Spleen (tissue), 13 donors: ENCODE measurements around the gene INKA2. TPM values are rescaled to one million over a fixed set of nuclear protein-coding genes. Genes with fewer than 3 reads are reported as not detected.

Source experiments
- DNase-seq: peaks from one replicate; pipeline ENCODE4 v3.0.0-alpha.2; 2020
- H3K27ac ChIP-seq, 8 donors: fragments of 200-600 bp; sonication (generic) in 7 of 8; 1 replicate in 4 of 8; 2 replicates in 4 of 8; pipeline versions ENCODE4 v1.5.0 to v1.8.0; 2016 to 2021; ENCODE audit warnings: inconsistent platforms in 4 of 8, mild to moderate bottlenecking in 4 of 8, moderate library complexity in 1 of 8
- H3K27me3 ChIP-seq, 7 donors: fragments of 200-600 bp; sonication (generic) in 6 of 7; replicated peaks in 1 of 7; 1 replicate in 4 of 7; 2 replicates in 3 of 7; pipeline versions ENCODE4 v1.5.0 to v1.8.0; 2016 to 2021; ENCODE audit warnings: inconsistent platforms in 3 of 7, mild to moderate bottlenecking in 1 of 7
- H3K36me3 ChIP-seq, 6 donors: fragments of 200-600 bp; sonication (generic) in 5 of 6; 1 replicate in 4 of 6; 2 replicates in 2 of 6; pipeline versions ENCODE4 v1.5.0 to v1.8.0; 2016 to 2021; ENCODE audit warnings: inconsistent platforms in 2 of 6
- H3K4me1 ChIP-seq, 6 donors: fragments of 200-600 bp; sonication (generic) in 5 of 6; 1 replicate in 3 of 6; 2 replicates in 3 of 6; pipeline versions ENCODE4 v1.5.0 to v1.8.0; 2016 to 2021; ENCODE audit warnings: inconsistent platforms in 3 of 6
- H3K4me3 ChIP-seq, 8 donors: fragments of 200-600 bp; sonication (generic) in 7 of 8; 1 replicate in 4 of 8; 2 replicates in 4 of 8; pipeline versions ENCODE4 v1.5.0 to v1.8.0; 2016 to 2021; ENCODE audit warnings: inconsistent platforms in 4 of 8, mild to moderate bottlenecking in 4 of 8, moderate library complexity in 2 of 8
- H3K9me3 ChIP-seq, 8 donors: fragments of 200-600 bp; sonication (generic) in 7 of 8; 1 replicate in 4 of 8; 2 replicates in 4 of 8; pipeline versions ENCODE4 v1.5.0 to v1.8.0; 2016 to 2021; ENCODE audit warnings: inconsistent platforms in 4 of 8
- POLR2A ChIP-seq, 3 donors: fragments of 450-650 bp; IDR thresholded peaks; one replicate each; pipeline ENCODE4 v1.5.1; 2017; ENCODE audit warnings: antibody characterized with exemption in 3 of 3, mild to moderate bottlenecking in 1 of 3
- POLR2AphosphoS5 ChIP-seq, 3 donors: sonication (generic); formaldehyde crosslinking; IDR thresholded peaks; one replicate each; pipeline ENCODE4 v1.5.1; 2017; ENCODE audit warnings: antibody characterized with exemption in 3 of 3
- WGBS, 5 donors: extraction: QIAGEN DNeasy Blood & Tissue Kit in 3 of 5; methylation state at CpG; one replicate each; pipeline versions ENCODE4 v1.1.5 to v1.1.7; 2013 to 2018; 5-methylcytosine and 5-hydroxymethylcytosine counted together
- intact Hi-C: fragments of 100-400 bp; cut with DNase I; formaldehyde crosslinking; loops from one replicate; pipeline ENCODE4 v1.15.0; 2023; ENCODE audit warnings: low total_unique reads
- long read RNA-seq, 2 donors: transcript quantifications; one replicate each; lab custom pipeline, GENCODE V29; 2026
- polyA plus RNA-seq, 3 donors: library from polyadenylated mRNA; stranded (reverse); fragments of 200-250 nt; gene quantifications; one replicate each; pipeline ENCODE4 v1.2.1, GENCODE V29; 2013
- total RNA-seq, 7 donors: library from RNA; depleted of rRNA in 3 of 7; stranded (reverse); fragments of >200 nt in 3 of 7; fragmentation: NEBNext Ultra II Directional in 4 of 7; extraction: Animal tissue kit (Norgen Biotek cat#: 25700) in 4 of 7; gene quantifications; one replicate each; pipeline versions ENCODE4 v1.1.0 to v1.2.1, GENCODE V29; 2016 to 2021
- TF ChIP-seq, protein P1 (sequence below), 11 experiments: fragments of 200-600 bp in 7 of 11; fragments of 450-650 bp in 4 of 11; sonication (generic) in 4 of 11; IDR thresholded peaks in 8 of 11; conservative IDR thresholded peaks in 3 of 11; 1 replicate in 7 of 11; 2 replicates in 4 of 11; pipeline versions ENCODE4 v1.4.0 to v1.8.0; 2016 to 2021; ENCODE audit warnings: antibody characterized with exemption in 11 of 11, inconsistent platforms in 4 of 11, mild to moderate bottlenecking in 1 of 11
- donor health status: healthy with polysubstance abuse.
- donor health status: DM: no; HTN: no; CAD: no; lungs with moderate emphysema.
- donor health status: DM: no; HTN: no; CAD: no.
- donor health status: Bipolar disorder and iron deficiency.
- donor health status: healthy.
- donor health status: DM: no; HTN: no; CAD: no.
- donor health status: DM: yes; HTN: yes; CAD: no.

The INKA2 gene
- total RNA-seq (10 to 100 TPM in 2 of 7 donors, 1 to 10 TPM in 5; 6.0 to 12.5 (median 8.0) TPM), polyA plus RNA-seq (1 to 10 TPM in 2 of 3 donors, under 1 TPM in 1; 0.41 to 1.3 (median 1.0) TPM)
- long read RNA-seq, donor 1, full-length matches to known transcripts: 5 of 5 reads
- long read RNA-seq, donor 1, partial matches to known transcripts: 0 of 5 reads
- long read RNA-seq, donor 1, other reads (novel, unspliced or antisense): 0 of 5 reads
- long read RNA-seq, donor 2, full-length matches to known transcripts: 2 of 2 reads
- long read RNA-seq, donor 2, partial matches to known transcripts: 0 of 2 reads
- long read RNA-seq, donor 2, other reads (novel, unspliced or antisense): 0 of 2 reads

- peaks cover 9 to 64% (median 51%) of the 10 kb centered on the region in 6 donors for H3K4me1 ChIP-seq
- WGBS, 5 donors: 0 to 1% (median 0%) methylated on average over 27 to 59 of the region's 59 CpGs
- peaks cover 0 to 53% (median 14%) of the 10 kb centered on the region in 7 donors for H3K27me3 ChIP-seq
- TF ChIP-seq POLR2AphosphoS5 (IDR thresholded peaks at IDR 0.05) (peak; percentile 87 to 92 (median 91)), POLR2A (IDR thresholded peaks at IDR 0.05) (peak in 2 of 3 donors; percentile 40 to 45)
- TF ChIP-seq, protein P1, sequence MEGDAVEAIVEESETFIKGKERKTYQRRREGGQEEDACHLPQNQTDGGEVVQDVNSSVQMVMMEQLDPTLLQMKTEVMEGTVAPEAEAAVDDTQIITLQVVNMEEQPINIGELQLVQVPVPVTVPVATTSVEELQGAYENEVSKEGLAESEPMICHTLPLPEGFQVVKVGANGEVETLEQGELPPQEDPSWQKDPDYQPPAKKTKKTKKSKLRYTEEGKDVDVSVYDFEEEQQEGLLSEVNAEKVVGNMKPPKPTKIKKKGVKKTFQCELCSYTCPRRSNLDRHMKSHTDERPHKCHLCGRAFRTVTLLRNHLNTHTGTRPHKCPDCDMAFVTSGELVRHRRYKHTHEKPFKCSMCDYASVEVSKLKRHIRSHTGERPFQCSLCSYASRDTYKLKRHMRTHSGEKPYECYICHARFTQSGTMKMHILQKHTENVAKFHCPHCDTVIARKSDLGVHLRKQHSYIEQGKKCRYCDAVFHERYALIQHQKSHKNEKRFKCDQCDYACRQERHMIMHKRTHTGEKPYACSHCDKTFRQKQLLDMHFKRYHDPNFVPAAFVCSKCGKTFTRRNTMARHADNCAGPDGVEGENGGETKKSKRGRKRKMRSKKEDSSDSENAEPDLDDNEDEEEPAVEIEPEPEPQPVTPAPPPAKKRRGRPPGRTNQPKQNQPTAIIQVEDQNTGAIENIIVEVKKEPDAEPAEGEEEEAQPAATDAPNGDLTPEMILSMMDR (IDR thresholded peaks at IDR 0.05 in 8 of 11, conservative IDR thresholded peaks at IDR 0.05 in 3 of 11): peak in 4 of 11 experiments; percentile 22 to 46 (median 34)
- H3K4me3 ChIP-seq: peak within 1 kb of the TSS; percentile 44 to 79 (median 62)
- H3K9me3 ChIP-seq: no peaks in the 10 kb centered on the region
- peak; percentile 96 for DNase-seq
- peak within 1 kb of the TSS; percentile 76 to 98 (median 90) for H3K27ac ChIP-seq
- intact Hi-C loops: no loop called here
- H3K36me3 ChIP-seq: no peaks in the 10 kb centered on the region
Observed at GRCh38 chr1:111739194-111739924, at the start of gene INKA2. TSS of gene INKA2 (minus strand) at chr1:111739395. CDS start at chr1:111739242, 153 bp downstream.

- Histone ChIP-seq H3K36me3 (no peaks in the 10 kb centered on the region), H3K27ac (no peak overlapping the region), H3K4me1 (peaks cover 0 to 9% (median 0%) of the 10 kb centered on the region in 6 donors), H3K9me3 (no peaks in the 10 kb centered on the region), H3K27me3 (peaks cover 0 to 7% (median 0%) of the 10 kb centered on the region in 7 donors), H3K4me3 (no peak overlapping the region)
- 79 to 93% (median 90%) methylated on average over 9 of the region's 9 CpGs for WGBS, 5 donors
- TF ChIP-seq POLR2AphosphoS5 (IDR thresholded peaks at IDR 0.05): no peak
- intact Hi-C loops: no loop called here
- DNase-seq: no peak
Observed at GRCh38 chr1:111786669-111787207, 47.5 kb upstream of the INKA2 start.

DNA sequence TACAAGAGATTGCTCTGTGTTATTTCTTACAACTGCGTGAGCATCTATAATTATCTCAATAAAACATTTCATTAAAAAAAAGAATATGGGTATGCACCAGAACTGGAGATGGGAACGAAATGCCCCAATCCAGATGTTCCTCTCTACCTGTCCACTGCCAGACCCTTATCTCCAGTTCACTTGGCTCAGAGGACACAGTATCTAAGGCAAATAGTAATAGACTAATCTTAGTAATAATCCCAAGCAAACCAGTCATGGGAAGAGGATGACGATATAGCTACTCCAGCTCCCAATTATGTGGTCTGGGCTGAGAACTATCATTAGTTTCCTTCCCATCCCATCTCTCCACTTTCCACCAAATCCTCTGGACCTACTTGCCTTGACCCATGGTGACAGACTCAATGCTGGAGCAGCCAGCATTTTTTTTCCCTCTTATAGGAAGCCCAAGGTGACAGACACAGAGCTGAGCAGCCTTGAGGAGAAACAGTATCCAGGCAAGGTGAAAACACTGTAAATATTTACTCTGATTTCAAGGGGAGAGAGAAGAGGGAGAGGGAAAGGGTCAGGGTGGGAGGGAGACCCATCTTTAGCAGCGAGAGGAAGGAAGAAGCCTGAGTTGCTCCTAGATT is 45.2 kb upstream of the INKA2 start:
- 76 to 91% (median 84%) methylated on average over 4 of the region's 4 CpGs for WGBS, 5 donors
- Histone ChIP-seq H3K9me3 (no peaks in the 10 kb centered on the region), H3K27me3 (no peaks in the 10 kb centered on the region), H3K36me3 (peaks cover 0 to 10% (median 0%) of the 10 kb centered on the region in 6 donors), H3K27ac (no peak overlapping the region), H3K4me1 (peaks cover 0 to 3% (median 0%) of the 10 kb centered on the region in 6 donors), H3K4me3 (no peak overlapping the region)
- no peak for DNase-seq
- intact Hi-C loops: no loop called here
- no peak for TF ChIP-seq POLR2A (IDR thresholded peaks at IDR 0.05)

DNA sequence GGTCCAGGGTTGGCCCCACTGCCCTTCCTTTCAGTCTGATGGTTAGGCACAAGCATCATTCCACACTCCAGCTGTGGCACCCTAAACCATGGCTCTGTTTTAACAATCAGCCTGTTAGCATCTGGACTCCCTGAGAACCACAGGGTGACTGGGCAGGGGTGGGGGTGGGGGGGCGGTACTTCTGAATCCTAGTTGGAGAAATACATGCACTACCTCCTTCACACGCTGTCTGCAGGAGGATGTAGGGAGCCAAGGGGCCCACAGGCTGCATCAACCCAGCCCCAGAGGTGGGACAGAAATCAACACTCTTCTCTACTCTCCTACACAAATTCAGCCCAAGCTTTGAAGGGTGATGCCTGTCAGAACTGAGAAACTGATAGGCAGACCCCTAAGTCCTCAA is 40.4 kb upstream of the INKA2 start:
- Histone ChIP-seq H3K27ac (no peak overlapping the region), H3K4me3 (no peak overlapping the region), H3K36me3 (peaks cover 0 to 10% (median 0%) of the 10 kb centered on the region in 6 donors), H3K27me3 (no peaks in the 10 kb centered on the region), H3K9me3 (no peaks in the 10 kb centered on the region), H3K4me1 (no peaks in the 10 kb centered on the region)
- 72 to 98% (median 93%) methylated on average over 2 of the region's 2 CpGs for WGBS, 5 donors
- no peak for DNase-seq
- intact Hi-C loops: no loop called here
- TF ChIP-seq, protein P1 (IDR thresholded peaks at IDR 0.05 in 8 of 11, conservative IDR thresholded peaks at IDR 0.05 in 3 of 11): no peak
- TF ChIP-seq POLR2A (IDR thresholded peaks at IDR 0.05) (no peak), POLR2AphosphoS5 (IDR thresholded peaks at IDR 0.05) (no peak)
